T-helper 9 cell (primary cell): ENCODE measurements around the gene B3GNT7.
"Not testable (repeated sequence)": the region's sequence is repeated elsewhere in the genome, so short reads cannot be mapped to it uniquely, and the experiment has no call there.

Experiments
- DNase-seq: peaks from one replicate; pipeline ENCODE4 v3.0.0-alpha.2; 2020

Gene B3GNT7

GRCh38 chr2:231384970-231385369, 10.5 kb upstream of the B3GNT7 start:
- DNase-seq: no peak

GRCh38 chr2:231385429-231385828, 10.1 kb upstream of the B3GNT7 start:
- DNase-seq: no peak

- DNase-seq: no peak
Measured at GRCh38 chr2:231386446-231386845, 9.1 kb upstream of the B3GNT7 start.

GRCh38 chr2:231387904-231388724, 7.4 kb upstream of the B3GNT7 start:
- no peak for DNase-seq

DNA sequence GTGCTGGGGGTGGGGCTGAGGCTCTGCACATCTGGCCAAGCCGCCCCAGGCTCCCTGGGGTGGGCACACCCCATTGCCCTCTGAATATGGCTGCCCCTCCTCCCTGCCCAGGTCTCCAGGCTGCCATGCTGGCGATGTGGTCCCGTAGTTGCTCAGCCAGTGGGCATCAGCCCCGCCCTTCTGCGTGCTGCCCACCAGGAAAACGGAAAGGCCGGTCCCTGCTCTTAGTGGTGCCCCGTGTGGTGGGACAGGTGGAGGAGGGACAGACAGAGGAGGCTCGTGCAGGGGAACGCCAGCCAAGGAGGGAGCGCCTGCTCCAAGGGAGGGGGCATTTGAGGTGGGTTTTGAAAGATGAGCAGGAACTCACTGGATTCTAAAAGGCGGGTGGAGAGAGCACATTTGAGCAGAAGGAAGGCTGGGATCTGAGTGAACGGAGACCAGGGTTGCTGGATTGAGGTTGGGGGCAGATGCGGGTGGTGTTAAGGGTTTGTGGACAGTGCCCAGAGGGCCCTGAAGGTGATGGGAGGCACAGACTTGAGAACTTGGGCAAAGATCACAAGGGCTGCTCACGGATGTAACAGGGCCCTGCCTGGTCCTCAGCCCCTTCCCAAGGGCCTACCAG, 6.7 kb upstream of the B3GNT7 start:
- DNase-seq: no peak

- DNase-seq: no peak
Measured at GRCh38 chr2:231390667-231391066, 4.8 kb upstream of the B3GNT7 start.

DNA sequence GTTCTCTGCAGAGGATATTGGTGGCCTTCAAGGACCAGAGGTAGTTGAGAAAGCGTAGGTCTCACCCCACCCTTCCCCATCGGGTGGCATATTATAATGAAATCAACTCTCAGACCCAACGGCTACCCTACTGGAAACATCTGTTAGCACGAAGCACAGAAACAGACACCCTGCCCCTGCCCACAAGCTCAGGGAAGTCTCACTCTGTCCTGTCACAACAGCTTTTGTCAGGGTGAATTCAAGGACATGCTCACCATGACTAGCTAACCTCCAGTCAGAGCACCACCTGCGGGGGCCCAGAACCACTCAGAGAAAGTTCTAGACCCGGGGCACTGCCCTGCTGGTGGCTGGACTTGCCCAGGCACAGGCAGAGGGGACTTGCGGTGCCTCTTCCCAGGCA, 3.5 kb upstream of the B3GNT7 start:
- DNase-seq: no peak

DNA sequence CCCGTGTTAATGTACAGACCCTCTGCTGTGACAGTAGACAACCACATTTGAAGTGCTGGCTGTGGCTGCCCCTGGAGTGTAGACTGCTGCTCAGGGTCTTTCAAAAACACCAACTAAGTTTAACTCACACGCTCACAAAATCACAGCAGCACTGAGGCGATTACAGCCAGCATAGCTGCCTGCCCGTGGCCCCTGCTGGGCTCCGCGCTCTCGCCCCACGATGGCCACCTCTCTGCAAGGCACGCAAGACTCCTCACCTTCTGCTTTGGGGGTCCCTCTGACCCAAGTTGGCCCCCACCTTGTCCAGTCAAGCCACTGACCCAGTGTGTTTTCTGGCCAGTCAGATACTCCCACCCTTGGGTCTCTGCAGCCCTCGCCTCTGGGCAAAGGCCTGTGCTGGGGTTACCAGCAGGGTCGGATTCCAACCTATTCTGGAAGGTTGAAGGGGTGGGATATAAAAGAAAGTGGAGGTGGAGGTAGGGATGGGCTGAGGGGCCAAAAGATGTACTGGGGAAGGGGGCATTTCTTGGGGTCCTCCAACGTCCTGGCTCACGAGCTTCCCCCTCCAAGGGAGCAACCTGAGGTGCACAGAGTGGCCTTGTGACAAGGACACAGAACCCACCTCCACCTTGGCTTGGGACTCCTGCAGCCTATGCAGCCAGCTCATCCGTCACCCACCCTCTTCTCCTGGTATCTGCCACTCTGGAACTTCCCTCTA, 2.9 kb upstream of the B3GNT7 start:
- no peak for DNase-seq

DNA sequence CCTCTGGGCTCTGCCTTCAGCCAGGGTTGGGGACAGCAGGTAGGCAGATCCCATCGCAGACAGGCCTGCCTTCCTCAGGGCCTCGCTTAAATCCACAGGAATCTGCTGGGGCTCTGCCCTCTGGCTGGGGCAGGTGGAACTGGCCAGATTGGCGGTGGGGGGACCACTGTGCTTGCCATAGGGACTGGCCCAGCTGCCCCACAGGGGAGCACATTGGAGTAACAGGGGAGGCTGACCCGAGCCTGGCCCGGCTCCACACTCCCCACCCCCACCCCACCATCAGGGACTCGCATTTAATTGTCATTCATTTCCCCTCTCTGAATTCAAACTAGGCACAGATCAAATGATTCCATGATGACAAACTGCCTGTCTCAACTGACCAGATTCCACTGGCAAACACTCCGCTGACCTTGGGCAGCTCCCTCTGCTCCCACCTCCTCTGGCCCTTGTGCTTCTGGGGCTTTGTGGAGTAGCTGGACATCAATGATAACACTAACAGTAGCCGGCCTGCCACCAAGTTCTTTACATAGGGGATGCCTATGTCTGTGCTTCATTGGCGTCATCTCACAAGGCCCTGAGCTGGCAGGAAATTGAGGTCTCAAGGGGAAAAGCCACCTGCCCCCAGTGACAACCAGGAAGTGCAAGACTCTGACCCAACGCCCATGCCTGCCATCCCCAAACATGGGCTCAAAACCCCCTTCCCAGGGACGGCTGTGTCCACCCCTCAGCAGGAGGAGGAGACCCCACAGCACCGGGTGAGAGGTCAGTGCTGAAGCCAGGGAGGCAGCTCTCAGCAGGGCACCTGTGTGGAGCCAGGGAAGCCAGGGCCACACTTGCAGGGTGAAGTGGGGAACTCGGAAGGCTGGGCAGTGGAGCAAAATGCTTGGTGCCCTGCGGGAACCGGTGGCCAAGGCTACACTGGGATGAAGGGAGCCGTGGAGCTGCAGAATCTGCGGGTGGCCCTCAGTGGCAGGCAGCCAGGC, 2.1 kb upstream of the B3GNT7 start:
- DNase-seq: no peak

- DNase-seq: no peak
Measured at GRCh38 chr2:231394211-231395141, 1.0 kb upstream of the B3GNT7 start.

- DNase-seq: no peak
Measured at GRCh38 chr2:231396058-231396821, 730 bp downstream of the B3GNT7 start.

DNA sequence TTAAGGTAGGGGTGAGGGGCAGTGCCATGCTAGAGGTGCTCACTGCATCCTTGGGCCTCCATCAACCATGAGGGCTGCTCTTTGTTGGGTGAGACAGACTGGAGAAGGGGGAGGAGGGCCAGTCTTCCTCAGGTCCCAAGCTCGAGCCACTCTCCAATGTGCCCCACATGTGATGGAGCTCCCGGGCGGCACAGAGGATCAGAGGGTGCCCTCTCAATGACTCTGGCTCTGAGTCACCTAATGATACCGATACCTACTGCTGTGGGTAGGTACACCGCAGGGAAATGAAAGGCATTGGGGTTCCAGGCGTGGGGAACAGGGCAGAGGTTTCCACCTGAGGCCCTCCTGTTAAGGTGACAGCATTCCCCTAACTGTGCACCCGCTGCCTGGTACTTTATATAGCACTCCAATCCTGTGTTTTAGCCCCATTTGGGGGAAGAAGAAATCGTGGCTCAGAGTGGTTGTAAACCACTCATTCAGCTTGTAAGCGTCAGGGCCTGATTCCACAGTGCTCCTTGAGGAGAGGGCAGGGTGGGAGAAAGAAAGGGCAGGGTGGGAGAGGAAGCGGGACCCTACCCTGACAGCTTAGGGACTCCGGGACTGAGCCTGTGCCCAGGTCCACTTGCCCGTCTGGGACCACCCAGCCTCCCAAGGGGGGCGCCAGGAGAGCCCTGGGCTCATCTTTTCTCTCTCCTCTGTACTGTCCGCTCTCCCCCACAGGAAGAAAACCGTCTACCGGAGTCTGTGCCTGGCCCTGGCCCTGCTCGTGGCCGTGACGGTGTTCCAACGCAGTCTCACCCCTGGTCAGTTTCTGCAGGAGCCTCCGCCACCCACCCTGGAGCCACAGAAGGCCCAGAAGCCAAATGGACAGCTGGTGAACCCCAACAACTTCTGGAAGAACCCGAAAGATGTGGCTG, 1.8 kb downstream of the B3GNT7 start:
- DNase-seq: no peak

DNA sequence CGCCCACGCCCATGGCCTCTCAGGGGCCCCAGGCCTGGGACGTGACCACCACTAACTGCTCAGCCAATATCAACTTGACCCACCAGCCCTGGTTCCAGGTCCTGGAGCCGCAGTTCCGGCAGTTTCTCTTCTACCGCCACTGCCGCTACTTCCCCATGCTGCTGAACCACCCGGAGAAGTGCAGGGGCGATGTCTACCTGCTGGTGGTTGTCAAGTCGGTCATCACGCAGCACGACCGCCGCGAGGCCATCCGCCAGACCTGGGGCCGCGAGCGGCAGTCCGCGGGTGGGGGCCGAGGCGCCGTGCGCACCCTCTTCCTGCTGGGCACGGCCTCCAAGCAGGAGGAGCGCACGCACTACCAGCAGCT, 2.4 kb downstream of the B3GNT7 start:
- no peak for DNase-seq

DNA sequence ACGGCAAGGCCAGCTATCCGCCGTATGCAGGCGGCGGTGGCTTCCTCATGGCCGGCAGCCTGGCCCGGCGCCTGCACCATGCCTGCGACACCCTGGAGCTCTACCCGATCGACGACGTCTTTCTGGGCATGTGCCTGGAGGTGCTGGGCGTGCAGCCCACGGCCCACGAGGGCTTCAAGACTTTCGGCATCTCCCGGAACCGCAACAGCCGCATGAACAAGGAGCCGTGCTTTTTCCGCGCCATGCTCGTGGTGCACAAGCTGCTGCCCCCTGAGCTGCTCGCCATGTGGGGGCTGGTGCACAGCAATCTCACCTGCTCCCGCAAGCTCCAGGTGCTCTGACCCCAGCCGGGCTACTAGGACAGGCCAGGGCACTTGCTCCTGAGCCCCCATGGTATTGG, 3.1 kb downstream of the B3GNT7 start:
- no peak for DNase-seq

GRCh38 chr2:231399046-231399852, 3.7 kb downstream of the B3GNT7 start:
- no peak for DNase-seq

DNA sequence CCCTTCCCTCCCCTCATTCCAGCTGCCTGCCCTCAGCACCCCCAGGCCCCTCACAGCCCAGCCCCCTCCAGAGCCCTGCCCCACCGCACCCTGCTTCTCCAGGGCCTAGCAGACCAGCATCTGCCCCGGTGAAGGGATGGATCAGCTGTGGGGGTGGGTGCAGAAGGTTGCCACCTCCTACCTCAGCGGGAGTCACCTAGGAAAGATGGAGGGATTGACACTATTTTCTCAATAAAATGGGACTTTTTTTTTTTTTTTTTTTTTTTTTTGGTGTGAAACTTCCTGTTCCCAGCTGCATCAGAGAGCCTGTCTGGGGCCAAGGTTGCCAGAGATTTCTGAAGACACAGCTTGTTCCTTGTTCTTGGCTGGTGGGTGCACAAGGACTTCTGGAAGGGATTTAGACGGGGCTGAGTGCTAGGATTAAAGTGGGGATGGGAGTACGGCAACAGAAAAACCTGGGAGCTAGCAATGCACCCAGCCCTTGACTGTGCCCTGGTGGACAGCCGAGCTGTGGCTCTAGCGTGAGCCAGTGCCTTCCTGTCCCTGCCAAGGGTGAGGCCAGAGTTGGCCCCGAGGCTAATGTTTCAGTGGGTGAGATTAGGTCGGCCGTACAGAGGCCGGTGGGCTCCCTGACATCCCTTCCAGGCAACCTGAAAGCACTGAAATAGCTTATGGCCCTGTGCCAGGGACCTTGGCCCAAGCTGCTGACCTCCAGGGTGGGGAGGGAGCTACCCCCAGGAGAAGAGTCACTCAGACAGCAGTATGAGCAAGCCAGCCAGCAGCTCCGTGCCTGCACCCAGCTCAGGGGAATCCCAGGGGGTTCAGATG, 4.6 kb downstream of the B3GNT7 start:
- no peak for DNase-seq

- DNase-seq: not testable (repeated sequence)
Measured at GRCh38 chr2:231400681-231401080, 5.2 kb downstream of the B3GNT7 start.

- DNase-seq: not testable (repeated sequence)
Measured at GRCh38 chr2:231401101-231401500, 5.6 kb downstream of the B3GNT7 start.
